Bone marrow (tissue), 2 donors: ENCODE data around the gene ESAM.
A peak's percentile ranks its signal among the peaks of the same experiment; 100 is the strongest.

ENCODE experiments used
- DNase-seq, 2 donors: peaks; one replicate each; lab custom pipeline; 2025; lab: John Stamatoyannopoulos, UW

Gene ESAM, protein sequence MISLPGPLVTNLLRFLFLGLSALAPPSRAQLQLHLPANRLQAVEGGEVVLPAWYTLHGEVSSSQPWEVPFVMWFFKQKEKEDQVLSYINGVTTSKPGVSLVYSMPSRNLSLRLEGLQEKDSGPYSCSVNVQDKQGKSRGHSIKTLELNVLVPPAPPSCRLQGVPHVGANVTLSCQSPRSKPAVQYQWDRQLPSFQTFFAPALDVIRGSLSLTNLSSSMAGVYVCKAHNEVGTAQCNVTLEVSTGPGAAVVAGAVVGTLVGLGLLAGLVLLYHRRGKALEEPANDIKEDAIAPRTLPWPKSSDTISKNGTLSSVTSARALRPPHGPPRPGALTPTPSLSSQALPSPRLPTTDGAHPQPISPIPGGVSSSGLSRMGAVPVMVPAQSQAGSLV

DNA sequence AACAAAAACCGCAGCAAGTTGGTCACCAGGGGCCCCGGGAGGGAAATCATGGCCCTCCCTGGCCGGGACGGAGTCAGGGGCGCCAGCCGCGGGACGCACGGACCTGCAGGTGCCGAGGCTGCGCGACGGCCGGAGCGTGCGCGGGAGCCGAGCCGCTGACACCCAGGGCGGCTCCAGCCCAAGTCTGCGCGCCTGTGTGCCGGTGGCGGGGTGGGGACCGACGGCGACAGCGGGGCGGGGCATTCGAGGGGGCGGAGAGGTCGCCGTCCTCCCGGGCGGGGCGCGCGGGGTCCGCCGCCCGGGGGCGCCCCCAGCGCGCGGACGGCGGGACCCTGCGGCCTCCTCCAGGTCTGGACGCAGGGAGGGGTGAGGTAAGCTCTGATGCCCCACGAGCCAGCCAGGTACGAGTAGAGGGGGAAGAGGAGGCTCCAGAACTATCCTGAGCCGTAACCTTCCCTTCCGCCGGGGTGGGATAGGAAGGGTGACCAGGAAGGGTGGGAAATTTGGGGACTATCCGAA is at the start of gene ESAM:
ESAM (minus strand) TSS at position 186 of the 519 bp plus-strand sequence; CDS start at position 50, 136 bp downstream.
- no peak for DNase-seq

DNA sequence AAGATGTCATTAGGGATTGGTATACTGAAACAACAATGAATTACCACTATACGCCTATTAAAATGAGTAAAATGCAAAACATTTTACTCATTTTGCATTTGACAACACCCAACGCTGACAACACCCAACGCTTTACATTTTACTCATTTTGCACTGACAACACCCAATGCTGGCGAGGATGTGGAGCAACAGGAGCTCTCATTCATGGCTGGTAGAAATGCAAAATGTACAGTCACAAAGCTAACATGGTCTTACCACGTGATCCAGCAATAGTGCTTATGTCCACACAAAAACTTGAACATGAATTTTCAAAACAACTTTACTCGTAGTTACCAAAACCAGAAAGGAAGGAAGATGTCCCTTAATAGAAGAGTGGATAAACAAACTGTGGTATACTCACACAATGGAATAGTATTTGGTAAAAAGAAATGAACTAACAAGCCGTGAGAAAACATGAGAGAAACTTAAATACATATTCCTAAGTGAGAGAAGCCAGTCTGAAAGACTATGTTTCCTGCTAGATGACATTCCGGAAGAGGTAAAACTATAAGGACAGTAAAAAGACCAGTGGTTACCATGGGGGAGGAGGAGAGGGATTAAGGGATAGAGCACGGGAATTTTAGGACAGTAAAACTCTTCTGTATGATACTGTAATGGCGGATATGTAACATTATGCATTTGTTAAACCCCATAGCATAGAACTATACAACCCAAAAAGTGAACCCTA is 49.5 kb upstream of the ESAM start:
- DNase-seq, result no peak

DNA sequence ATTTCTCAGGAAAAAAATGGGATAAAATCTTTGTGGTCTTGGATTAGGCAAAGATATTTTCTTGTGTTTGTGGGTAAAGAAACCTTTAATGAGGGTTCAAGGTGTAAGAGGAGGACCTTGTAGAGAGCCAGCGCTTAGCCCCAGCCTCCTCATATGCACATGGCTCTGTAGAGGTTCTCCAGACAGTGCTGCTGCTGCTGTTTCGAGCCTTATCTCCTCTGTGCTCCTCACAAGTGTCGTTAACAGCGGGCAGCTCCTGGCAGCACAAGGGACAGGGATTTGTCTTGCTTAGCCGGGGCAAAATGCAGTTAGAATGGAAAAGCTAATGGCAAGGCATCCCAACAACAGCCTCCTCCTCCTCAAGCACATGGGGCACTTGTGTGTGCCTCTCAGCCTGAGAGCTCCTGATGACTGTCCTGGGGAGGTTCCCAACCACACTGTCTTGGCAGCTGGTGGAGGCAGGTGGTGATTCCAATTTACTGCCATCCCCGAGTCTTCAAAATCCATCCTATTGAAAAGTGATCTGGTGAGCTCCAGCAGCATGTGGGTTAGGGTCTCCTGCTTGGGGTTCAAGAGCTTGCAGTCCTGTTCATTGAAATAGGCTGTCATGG is 45.7 kb upstream of the ESAM start:
- DNase-seq, result no peak

DNA sequence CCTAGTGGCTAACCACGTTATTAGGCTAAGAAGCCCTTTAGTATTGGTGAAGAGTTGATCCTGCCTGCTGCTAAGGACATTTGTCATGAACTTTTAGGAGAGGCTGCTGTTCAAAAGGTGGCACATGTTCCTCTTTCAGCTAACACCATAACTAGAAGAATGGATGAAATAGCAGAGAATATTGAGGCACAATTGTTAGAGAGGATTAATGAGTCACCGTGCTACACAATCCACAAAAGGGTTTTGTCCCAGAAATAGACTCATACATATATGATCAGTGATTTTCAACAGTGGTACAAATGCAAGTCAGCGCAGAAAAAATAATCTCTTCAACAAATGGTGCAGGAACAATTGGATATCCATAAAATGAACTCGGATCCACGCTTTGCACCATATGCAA is 45.1 kb upstream of the ESAM start:
- no peak for DNase-seq

DNA sequence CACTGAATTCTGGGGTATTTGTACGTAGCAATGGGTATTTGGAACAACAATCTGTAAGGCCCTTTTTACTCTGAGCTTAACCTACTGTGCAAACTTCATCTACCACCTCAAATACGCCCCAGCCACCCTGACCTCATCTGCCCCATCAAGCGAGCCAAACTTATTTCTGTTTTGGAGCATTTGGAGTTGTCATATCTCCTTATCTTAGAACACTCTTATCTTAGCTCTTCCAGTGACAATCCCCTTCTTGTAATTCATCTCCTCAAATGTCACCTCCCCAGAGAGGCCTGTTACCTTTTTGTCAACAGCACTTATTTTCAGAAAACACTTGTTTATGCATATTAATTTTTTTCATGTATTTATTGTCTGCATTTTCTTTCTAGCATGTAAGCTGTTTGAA is 42.8 kb upstream of the ESAM start:
- DNase-seq, result no peak

DNA sequence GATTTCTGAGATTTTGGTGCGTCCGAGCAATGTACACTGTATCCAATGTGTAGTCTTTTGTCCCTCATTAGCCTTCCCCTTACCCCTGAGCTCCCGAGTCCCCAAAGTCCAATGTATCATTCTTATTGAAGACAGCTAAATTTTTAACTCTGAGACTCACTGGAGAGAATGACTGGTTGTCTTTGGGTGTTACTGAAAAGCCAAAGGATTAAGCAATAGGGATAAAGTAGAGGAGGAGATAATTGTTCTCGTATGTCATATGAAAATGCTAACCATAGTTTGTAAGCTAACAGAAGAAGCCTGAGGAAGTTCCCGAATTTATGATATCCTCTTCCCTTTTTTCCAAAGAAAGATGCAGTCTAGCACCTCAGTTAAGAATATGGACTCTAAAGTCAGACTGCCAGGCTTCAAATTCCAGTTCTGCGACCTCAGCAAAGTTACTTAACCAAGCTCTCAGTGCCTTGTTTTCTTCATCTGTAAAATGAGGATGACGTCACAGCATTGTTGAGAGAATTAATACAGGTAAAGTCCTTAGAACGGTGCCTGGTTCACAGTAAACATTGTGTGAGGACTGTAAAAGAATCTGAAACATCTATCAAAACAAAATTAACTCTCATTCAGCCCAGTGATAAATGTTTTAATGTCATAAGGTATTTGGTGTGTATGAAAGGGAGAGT is 39.7 kb upstream of the ESAM start:
- DNase-seq, result no peak

DNA sequence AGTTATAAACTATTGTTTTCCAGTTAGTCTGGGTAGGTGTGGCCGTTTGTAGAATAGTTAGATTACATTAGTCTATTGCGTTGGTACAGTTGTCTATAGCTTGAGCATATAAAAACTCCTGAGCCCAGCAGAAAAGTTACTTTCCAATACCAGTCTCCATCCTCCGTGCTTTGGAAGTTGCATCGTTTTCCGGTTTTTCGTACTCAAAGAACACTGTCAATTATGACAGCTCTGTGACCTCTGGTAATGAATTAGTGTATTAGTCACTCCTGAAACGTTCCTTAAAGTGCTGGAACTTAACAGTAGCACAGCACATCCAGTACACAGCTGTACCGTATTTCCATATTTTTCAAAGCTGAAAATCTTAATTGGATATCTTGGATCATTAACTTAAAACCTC is 38.9 kb upstream of the ESAM start:
- DNase-seq, result no peak

DNA sequence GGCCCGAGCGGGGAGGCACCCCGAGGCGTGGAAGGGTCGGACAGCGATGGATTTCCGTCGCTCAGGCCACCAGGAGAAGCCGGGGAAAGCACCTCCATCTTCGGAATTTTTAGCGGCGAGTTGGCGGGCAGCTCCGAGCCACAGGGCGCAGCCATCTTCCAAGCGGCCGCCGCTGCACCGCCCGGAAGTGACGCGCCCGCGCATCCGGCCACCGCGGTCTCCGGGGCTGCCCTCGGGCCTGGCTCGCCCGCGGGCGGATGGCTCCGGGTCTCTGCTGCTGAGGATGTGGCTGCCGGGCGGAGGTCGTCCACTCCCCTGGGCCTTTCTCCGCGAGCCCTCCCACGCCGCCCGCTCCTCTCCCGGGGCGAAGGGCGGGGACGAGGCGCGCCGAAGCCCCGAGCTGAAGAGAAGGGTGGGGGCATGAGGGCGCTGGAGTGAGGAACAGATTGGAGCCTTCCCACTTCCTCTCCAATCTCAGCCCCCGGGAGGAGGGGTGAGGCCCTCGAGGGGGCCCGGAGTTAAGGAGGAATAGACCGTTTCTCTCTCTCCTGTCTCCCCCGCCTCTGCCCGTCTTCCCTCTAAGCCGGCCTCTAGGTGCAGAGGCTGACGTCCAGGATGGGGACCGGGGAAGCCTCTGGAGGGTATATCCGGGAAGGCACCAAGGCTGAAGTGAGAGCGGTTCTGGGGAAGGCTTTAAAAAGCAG is 38.3 kb upstream of the ESAM start, which contains the start of gene MSANTD2:
MSANTD2 (minus strand) TSS at position 181 of the 704 bp plus-strand sequence; CDS start at position 155, 26 bp downstream.
- peak in 1 of 2 donors; percentile 69 for DNase-seq

DNA sequence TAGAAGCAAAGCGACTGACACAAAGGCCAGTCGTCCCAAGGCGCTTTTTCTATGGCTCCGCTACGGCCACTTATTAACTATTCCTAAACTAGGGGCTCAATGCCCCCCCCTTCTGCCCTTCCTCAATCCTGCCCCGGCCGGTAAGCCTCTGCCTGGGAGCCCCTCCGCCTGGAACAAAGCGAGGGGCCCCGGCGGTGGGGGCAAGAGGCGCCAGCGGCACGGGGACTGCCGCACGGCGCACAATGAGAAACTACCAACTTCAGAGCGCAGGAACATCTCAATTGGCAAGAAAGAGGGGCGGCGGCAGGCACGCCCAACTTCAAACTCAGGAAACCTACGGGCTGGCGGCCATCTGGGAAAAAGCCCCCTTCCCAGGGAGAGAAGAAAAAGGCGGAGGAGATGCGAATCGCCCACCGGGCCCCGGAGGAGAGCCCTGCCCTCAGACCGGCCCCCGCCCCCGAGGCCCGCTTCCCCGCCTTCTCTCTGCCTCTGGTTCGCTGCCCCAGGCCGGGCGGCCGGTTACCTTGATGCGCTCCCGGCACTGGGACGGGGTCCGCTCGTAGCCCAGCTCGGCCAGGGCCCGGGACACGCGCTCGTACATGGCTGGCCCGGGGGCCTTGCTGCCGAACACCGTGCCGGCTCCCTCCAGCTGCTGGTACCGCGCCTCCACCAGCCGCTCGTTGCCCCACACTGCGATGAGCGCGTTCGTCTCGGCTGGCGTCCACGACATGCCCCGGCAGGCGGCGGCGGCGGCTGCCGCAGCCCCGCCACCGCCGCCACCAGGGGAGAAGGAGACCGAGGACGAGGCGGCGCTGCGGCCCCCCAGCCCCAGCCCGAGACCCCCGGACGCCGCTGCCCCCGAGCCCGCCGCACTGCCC is 37.5 kb upstream of the ESAM start:
- DNase-seq, result no peak

DNA sequence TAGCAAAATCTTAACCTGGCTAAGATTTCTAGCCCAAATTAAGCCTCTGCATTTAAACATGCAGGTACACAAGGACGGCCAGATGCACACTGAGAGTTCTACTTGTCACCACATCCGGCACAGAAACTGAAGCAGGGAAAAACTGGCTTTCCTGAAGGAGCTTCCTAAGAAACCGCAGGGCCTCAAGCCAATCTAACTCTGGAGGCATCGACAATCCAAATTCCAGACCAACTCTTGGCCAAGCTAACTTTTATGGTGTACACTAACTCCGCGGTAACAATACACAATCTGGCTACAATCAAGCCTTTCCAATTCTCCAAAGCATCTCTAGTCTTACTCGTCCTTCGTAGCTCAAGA is 36.9 kb upstream of the ESAM start:
- DNase-seq, result no peak

DNA sequence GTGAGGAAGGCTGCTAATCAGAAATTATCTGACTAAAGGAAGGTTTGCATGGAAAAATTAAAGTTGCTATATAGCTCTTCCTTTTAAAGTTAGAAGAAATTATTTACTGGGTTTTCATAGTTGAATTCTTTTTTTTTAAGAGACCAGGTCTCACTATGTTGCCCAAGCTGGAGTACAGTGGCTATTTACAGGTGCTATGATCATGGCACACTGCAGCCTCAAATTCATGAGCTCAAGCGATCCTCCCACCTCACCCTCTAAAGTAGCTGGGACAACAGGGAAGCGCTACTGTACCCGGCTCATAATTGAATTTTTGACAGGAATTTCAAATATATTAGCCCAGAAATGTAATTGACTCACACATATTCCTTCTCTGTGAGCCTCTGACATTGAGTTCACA is 34.2 kb upstream of the ESAM start:
- no peak for DNase-seq

DNA sequence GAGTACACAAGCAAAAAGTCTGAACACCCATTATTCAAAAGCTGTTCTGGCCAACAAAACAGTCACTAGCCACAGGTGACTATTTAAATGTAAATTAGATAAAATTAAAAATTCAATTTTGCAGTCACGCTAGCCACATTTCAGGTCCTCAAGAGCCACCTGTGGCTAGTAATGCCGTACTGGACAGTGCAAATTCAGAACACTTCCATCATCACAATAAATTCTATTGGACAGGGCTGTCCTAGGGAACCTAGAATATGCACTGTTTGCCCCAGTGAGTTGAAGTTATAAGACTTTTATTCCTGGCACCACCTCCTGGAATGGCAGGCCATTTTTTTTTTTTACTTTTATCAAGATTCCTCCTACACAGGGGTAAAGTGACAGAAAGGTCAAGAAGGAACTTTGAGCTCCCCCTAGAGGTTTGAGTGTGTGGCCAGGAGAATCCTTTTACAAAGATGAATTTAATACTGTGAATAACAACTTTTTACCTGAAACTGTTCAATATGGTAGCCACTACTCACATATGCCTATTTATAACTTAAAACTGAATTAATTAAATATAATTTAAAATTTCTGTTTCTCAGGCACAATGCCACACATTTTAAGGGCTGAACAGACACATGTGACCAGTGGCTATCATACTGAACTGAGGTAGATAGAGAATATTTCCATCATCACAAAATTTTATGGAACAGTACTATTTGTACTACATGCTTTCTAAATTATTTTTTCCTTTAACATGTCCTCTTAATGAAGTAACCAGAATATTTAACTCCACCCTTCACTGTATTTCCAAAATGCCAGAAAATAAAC is 31.6 kb upstream of the ESAM start:
- peak in 1 of 2 donors; percentile 55 for DNase-seq

DNA sequence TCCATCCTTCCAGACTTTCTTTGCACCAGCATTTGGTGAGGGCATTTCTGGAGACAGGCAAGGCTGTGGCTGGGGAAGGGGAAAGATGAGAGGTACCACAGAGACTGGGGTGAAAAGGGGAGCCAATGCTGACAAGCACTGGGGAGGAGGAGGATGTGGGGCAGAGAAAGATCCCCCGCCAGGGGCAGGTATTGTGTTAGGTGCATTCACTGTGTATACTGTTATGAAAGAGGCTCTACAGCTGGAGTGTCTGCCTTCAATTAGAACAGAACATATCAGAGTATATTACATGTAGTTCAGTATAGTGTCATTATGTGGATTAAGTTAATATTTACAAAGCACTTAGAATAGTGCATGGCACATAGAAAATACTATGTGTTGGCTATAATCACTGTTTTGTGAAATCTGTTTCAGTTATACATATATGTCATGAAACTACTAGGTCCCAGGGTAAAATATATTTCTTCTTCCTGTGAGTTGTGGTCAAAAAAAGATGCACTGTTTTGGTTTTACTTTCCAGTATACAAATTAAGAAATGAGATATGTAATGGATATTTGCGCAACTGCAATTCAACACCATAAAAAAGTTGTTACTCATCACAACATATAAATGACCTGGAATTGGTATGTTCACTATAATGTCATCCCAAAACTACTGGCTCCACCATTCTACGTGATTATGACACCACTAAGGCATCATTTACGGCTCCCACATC is 29.7 kb upstream of the ESAM start:
- no peak for DNase-seq

DNA sequence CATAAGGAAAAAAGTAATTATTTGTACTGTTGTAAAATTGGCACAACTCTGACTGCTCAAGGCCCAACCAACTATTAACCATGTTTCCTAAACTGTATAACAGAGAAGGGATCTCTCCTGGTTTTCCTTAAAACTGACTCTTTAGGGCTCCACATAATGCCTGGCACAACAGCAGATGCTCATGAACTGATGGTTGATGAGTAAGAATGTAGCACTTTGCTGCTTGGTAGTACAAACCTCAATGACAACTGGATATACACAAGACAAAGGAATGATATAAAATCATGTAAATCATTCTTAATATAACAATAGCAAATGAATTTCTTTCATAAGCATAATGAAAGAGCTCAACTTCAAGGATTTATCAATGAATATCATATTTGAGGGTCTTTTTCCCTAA is 26.4 kb upstream of the ESAM start:
- no peak for DNase-seq

DNA sequence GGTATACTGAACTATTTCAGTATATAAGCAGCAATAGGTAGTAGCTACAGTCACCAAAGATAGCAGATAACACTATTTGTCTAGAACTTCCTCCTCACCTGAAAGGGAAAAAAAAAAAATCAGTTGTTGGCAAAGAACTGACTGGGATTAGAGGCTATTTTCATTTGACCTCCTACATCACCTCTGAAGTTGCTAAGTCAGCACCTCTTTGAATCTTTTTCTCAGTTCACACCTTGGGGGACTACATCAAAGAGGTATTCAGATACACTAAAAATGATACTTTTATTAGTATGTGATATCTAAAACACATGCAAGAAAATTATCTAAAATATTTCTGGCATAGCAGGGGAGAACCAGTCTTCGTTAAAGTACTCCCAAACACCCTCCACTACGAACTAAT is 22.0 kb upstream of the ESAM start:
- DNase-seq, result no peak

DNA sequence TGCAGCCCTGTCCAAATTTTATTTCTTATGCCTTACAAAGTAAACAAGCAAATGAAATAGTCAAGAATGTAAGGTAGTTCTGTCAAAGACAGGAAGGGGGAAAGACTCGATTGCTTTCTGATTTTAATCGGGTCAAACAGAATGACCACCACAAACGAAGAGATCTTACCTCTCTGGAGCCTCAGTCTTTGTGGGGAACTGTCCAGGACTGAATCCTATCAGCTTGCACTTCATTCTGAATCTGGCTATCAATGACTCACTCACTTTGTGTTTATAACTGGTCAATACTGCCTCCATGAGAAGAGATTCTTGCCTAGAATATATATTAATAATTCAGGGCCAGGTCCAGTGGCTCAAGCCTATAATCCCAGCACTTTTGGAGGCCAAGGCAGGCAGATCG is 20.9 kb upstream of the ESAM start:
- no peak for DNase-seq

DNA sequence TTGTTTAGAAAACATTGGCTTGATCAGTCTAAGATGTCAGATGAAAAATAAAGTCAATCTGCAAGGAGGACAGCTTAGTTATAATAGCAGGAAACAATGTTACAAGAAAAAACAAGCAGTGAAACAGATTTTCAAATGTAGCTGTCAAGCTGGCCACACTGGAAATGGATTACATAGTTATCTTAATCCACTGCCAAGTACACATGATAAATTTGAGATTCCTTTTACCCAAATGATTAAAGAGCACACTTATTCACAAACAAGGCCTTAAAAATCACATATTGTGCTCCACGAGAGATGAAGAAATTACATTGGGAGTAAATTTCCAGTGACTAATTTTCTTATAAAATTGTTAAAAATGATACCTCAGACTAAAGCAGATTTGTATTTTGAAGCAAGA is 17.5 kb upstream of the ESAM start:
- no peak for DNase-seq

DNA sequence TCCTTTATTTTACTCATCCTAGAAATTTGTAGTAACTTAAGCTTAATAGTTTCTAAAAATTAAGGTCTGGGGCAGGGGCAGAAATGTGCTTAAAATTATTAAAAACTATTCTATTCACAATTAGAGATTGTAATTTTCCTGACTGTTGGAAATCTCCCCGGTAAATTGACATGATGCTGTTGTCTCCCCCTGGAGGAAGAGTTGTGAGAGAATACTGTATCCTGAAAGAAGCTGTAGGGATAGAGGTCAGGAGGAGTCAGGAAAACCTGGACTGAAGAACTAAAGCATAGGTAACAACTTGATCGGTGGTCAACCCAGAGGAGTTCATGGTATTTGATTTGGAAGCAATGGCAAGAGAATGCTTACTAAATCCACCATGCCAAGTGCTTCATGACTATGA is 16.2 kb upstream of the ESAM start:
- DNase-seq, result no peak
